ENCODE results near the gene MAGI2.

GRCh38 chr7:78576236-78576635 lies 877.2 kb downstream of the MAGI2 start:
- no peak for TF ChIP-seq RAD21 (IDR thresholded peaks at IDR 0.05)
- no peak for TF ChIP-seq CTCF (IDR thresholded peaks at IDR 0.05; ENCODE audit: low read depth, low read length, missing input control)
- TF ChIP-seq ATF3 (IDR thresholded peaks at IDR 0.05), result no peak
- TF ChIP-seq ZBTB33 (IDR thresholded peaks at IDR 0.05), result no peak
- TF ChIP-seq SP1 (IDR thresholded peaks at IDR 0.05), result no peak
- no peak for TF ChIP-seq RXRA (IDR thresholded peaks at IDR 0.05)
- TF ChIP-seq TAF1 (conservative IDR thresholded peaks at IDR 0.05), result no peak
- no peak for TF ChIP-seq HNF4G (IDR thresholded peaks at IDR 0.05)
- TF ChIP-seq GABPA (IDR thresholded peaks at IDR 0.05 in 1 of 2, conservative IDR thresholded peaks at IDR 0.05 in 1 of 2), result no peak
- TF ChIP-seq YY1 (IDR thresholded peaks at IDR 0.05), result no peak
- TF ChIP-seq NR2F2 (IDR thresholded peaks at IDR 0.05), result no peak
- no peak for TF ChIP-seq REST (IDR thresholded peaks at IDR 0.05)
- TF ChIP-seq EGR1 (IDR thresholded peaks at IDR 0.05; ENCODE audit: low read depth in 2 of 2), result no peak

Measured in liver (tissue), 3 donors.